GM18507 (cell line): ENCODE measurements around the gene UFC1.

Source experiments
- DNase-seq: peaks from one replicate; pipeline ENCODE4 v3.0.0; 2011; ENCODE audit warnings: low read depth; ENCODE audit not compliant: insufficient read length; ENCODE audit errors: extremely low spot score
- FAIRE-seq: peaks from 2 replicates; lab custom pipeline; 2011; peaks lifted over from hg19 to GRCh38; lab: Jason Lieb, UNC

UFC1 gene

DNA sequence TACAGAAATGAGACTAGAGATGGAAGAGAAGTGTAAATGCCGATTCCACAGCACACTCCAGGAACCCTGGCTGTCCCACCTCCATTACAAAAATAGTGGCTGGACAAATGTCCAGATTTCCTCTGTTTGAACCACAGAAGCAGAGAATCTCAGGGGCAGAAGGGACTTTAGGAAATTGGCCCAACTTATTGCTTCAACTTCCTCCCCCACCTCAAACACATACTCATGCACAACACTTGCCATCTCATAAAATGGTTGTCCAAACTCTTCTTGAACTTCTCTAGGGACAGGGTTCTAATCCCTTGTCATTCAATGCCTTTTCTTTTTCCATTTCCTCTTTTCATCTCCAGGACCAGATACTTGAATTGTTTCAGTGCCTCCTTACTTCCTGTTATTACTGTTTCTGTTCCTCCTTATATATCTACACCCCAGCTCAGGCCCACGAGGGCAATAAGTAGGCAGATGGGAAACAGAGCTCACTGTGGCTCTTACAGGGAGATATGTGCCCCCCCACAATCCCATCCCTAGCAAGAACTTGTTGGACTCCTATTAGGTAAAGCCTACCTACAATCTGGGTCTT lies 32.0 kb downstream of the UFC1 start:
- DNase-seq (no peak), FAIRE-seq (no peak)

- FAIRE-seq (no peak), DNase-seq (no peak)
Observed at GRCh38 chr1:161187311-161187710, 33.5 kb downstream of the UFC1 start.

DNA sequence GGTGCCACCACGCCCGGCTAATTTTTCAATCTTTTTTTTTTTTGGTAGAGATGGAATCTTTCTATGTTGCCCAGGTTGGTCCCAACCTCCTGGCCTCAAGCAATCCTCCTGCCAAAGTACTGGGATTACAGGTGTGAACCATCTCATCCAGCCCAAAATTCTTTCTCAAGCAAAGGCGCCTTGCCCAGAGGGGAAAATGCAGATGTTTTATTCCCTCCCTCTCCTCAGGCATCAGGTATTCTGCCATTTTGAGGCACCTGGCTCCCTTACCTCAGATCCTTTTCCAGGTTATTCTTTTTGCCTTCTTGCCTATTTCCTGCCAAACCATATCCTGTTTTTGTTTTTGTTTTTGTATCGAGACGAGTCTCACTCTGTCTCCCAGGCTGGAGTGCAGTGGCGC lies 34.6 kb downstream of the UFC1 start:
- FAIRE-seq (no peak), DNase-seq (no peak)

- DNase-seq (no peak), FAIRE-seq (no peak)
Observed at GRCh38 chr1:161189036-161189435, 35.3 kb downstream of the UFC1 start.

- no peak for DNase-seq
- no peak for FAIRE-seq
Observed at GRCh38 chr1:161190962-161191521, 37.3 kb downstream of the UFC1 start.

GRCh38 chr1:161191971-161192370 lies 38.2 kb downstream of the UFC1 start:
- no peak for FAIRE-seq

DNA sequence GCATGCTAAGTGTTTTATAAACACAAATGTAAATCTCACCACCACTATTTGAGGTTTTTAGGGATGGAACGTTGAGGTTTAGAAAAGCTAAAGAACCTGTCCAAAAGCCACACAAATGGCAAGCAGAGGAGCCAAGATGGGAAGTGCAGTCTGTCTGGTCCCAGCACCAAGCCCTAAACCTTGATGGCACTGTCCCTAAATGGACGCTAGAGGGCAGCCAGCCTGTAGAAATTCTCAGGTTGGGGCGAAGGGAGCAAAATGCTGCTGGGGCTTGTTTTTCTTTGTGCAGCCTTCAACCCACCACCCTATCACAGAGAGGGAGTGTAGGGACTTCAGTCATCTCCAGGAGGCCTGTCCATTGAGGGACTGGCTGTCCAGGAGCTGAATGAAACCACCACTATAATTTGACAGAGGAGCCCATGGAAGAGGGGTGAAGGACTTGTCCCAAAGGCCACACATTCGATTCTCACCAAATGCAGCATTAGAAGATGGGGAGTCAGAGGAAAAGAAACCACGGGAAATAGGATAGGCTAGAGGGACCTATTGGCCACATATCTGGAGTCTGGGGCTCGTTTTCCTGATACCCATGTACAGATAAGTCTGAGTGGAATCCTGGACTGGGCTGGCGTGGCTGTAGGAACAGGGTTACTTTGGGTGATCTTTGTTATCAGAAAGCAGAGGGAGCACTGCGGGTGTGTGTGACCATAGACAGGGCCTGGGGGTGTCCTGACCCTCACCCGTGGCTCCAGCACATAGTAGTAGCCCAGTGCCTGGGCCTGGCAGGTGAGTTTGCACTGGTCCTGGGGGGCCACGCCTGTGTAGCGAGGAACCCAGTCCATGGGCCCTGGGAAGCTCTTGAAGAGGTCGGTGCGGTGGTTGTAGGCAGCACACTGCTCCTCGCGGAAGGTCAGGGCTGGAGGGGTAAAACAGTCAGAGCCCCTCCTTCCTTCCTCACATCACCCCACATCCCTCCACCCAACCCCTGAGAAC lies 39.0 kb downstream of the UFC1 start:
- no peak for DNase-seq
- FAIRE-seq: peak; percentile 90

More at GRCh38 chr1:161191971-161192370, 38.2 kb downstream of the UFC1 start:
- no peak for DNase-seq

GRCh38 chr1:161193561-161194235 lies 39.9 kb downstream of the UFC1 start:
- FAIRE-seq: no peak
- DNase-seq: no peak

- no peak for DNase-seq
- FAIRE-seq: peak; percentile 86
Observed at GRCh38 chr1:161195171-161195570, 41.4 kb downstream of the UFC1 start.

DNA sequence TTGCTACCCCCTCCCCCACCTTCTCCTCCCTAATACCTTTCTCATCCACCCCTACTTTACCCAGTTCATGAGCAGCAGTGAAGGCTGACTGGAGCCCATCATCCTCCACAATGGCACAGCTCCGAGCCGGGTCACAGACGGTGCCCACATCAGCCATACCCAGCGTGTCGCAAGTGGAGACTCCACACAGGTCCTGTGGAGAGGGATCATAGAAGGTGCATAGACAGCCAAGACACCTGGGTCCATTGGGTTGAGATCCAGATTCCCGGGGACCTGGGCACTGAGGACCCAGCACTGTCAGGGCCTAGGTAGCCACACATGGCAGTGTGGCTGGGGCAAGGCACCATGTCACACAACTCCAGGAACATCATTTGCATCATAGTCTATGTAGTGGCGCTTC lies 42.3 kb downstream of the UFC1 start:
- no peak for FAIRE-seq
- DNase-seq: no peak

DNA sequence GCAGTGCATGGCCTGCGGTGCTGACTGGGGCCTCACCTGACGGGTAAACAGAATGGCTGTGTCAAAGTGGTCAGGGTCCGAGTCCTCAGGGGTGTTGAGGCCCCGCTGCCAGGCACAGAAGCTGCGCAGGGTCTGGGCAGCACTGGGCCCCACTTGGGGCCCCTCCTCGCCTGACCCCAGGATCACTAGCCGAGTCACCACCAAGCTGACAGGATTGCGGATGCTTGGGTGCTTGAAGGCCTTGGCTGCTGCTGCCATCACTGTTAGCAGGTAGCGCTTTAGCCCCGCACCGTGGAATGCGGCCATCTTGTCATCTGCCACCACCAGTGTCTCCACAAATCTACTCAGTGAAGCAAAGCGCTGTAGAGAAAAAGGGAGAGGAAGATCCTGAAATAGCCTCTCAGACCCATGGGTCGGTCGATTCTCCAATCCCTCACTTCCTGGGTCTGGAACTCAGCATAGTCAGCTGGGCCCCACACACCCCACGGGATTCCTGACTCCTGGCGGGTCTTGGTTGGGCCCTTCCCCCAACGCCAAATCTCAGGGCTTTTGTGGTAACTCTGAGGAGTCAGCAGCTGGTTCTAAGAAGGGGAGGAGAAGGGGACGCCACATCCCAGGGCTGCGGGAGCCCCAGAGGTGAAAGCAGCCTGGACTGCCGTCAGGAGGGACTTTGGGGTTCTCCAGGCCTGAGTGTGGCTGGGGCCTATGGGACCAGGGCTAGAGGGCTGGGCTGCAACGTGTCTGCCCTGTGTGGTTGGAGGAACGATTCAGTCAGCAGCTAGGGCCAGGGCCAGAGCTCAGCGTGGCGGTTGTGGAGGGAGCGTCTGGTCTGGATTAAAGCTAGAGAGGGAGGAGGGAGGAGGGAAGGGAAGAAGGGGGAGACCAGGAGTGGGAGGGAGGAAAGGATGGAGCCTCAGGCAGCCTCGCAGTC lies 43.0 kb downstream of the UFC1 start:
- FAIRE-seq: no peak
- DNase-seq: no peak

DNA sequence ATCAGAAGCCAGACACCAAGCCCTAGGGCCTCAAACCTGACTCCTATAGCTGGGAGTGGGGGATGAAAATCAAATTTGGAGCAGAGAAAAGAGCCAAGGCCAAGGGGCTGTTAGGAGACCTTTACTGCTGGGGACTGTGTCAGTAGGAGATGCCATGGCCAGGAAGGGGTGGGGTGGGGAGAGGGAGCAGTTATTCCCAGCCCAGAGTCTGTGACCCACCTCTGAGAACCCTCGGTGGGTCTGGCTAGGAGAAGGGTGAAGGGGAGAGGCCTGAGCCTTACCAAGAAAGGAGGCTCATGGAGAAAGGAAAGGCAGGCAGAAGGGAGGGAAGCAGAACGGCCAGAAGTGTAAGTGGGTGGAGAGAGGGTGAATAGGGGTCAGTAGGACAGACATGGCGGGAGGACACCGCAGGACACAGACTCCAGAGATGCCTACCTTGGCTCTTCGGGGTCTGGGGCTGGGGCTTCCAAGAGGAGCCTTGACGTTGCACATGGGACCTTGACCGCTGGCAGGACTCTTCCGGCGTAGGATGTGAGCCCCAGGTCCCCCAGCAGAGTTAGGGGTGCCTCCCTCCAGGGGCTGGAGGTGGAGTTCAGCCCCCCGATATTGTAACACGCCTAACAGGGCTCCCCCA lies 43.9 kb downstream of the UFC1 start:
- no peak for DNase-seq
- no peak for FAIRE-seq

GRCh38 chr1:161198194-161198896 lies 44.6 kb downstream of the UFC1 start:
- DNase-seq (no peak), FAIRE-seq (no peak)

GRCh38 chr1:161198897-161199431 lies 45.2 kb downstream of the UFC1 start, which contains the start of gene ADAMTS4:
TSS of gene ADAMTS4 (minus strand) at chr1:161199054. CDS start at chr1:161198627, 427 bp downstream.
- FAIRE-seq (no peak), DNase-seq (no peak)

GRCh38 chr1:161199506-161200139 lies 45.8 kb downstream of the UFC1 start:
- DNase-seq: no peak
- FAIRE-seq: no peak

DNA sequence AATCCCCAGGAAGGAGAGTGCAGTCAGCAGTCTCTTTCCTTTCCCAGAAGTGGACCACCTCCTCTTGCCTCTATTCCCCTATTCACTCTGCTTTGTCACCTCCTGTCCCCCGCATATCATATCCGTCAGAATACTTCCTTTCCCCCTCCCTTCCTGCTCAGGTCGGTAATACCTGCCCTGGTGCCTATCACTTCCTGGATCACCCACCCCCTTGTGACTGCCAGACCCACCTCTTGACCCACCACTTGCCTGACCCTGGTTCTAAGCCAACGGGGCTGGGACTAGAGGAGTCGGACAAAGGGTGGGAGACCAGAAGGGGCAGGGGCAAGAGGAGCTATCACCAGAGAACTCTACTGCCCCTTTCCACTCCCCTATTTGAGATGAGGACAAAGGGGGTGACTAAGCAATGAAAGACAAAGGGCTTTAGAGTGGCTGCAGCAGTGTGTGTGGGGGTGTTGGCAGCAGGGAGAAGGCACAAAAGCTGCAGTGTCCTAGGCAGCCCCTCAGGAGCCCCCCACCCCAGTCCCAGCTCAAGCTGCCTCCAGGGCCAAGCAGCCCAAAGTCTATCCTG lies 46.7 kb downstream of the UFC1 start:
- FAIRE-seq (no peak), DNase-seq (no peak)
